ENCODE measurements around the gene MRPS5.

DNA sequence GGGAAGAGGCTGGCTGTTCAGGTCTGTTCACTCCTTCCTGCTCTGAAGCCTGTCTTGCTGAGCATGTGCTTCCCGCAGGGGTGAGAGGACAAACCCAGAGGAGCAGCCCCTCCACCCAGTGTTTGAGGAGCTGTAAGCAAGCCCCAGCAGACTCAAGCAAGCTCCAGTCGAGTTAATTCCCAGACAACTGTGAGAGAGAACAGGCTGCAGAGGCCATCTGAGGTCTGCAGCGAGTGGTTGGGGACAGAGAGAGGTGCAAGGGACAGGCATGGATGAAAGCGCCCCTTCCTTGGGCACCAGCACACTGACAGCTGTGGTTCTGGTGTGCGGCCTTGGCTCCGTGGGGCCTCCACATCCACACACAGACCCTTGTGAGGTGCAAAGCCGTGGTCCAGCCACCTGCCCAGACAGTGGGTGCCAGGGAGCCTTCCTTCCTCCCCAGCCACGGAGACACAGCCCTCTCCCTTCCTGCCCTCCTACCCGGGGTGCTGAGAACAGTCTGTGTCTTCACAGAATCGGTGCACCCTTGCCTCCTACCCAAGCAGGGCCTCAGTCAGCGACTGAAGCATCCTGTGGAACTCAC is 59.9 kb downstream of the MRPS5 start:
- TF ChIP-seq TAF1 (conservative IDR thresholded peaks at IDR 0.05) = no peak
- TF ChIP-seq, protein P1, sequence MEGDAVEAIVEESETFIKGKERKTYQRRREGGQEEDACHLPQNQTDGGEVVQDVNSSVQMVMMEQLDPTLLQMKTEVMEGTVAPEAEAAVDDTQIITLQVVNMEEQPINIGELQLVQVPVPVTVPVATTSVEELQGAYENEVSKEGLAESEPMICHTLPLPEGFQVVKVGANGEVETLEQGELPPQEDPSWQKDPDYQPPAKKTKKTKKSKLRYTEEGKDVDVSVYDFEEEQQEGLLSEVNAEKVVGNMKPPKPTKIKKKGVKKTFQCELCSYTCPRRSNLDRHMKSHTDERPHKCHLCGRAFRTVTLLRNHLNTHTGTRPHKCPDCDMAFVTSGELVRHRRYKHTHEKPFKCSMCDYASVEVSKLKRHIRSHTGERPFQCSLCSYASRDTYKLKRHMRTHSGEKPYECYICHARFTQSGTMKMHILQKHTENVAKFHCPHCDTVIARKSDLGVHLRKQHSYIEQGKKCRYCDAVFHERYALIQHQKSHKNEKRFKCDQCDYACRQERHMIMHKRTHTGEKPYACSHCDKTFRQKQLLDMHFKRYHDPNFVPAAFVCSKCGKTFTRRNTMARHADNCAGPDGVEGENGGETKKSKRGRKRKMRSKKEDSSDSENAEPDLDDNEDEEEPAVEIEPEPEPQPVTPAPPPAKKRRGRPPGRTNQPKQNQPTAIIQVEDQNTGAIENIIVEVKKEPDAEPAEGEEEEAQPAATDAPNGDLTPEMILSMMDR (IDR thresholded peaks at IDR 0.05; ENCODE audit: low read depth, low read length, missing input control) = no peak
- TF ChIP-seq, protein P2, sequence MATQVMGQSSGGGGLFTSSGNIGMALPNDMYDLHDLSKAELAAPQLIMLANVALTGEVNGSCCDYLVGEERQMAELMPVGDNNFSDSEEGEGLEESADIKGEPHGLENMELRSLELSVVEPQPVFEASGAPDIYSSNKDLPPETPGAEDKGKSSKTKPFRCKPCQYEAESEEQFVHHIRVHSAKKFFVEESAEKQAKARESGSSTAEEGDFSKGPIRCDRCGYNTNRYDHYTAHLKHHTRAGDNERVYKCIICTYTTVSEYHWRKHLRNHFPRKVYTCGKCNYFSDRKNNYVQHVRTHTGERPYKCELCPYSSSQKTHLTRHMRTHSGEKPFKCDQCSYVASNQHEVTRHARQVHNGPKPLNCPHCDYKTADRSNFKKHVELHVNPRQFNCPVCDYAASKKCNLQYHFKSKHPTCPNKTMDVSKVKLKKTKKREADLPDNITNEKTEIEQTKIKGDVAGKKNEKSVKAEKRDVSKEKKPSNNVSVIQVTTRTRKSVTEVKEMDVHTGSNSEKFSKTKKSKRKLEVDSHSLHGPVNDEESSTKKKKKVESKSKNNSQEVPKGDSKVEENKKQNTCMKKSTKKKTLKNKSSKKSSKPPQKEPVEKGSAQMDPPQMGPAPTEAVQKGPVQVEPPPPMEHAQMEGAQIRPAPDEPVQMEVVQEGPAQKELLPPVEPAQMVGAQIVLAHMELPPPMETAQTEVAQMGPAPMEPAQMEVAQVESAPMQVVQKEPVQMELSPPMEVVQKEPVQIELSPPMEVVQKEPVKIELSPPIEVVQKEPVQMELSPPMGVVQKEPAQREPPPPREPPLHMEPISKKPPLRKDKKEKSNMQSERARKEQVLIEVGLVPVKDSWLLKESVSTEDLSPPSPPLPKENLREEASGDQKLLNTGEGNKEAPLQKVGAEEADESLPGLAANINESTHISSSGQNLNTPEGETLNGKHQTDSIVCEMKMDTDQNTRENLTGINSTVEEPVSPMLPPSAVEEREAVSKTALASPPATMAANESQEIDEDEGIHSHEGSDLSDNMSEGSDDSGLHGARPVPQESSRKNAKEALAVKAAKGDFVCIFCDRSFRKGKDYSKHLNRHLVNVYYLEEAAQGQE (IDR thresholded peaks at IDR 0.05) = no peak
- no peak for TF ChIP-seq GABPA (IDR thresholded peaks at IDR 0.05 in 1 of 2, conservative IDR thresholded peaks at IDR 0.05 in 1 of 2)
- no peak for TF ChIP-seq RXRA (IDR thresholded peaks at IDR 0.05)
- no peak for TF ChIP-seq YY1 (IDR thresholded peaks at IDR 0.05)
- TF ChIP-seq RAD21 (IDR thresholded peaks at IDR 0.05) = no peak
